HCT116 (cell line): ENCODE results near the gene MECP2. TPM values are rescaled to one million over a fixed set of nuclear protein-coding genes. Genes with fewer than 3 reads are reported as not detected.

Experiments used
- ATAC-seq: fragments of 200-7000 bp; cut with Tn5 transposase; 2 replicates; pipeline ENCODE4 v1.9.1; 2020; ENCODE audit warnings: mild to moderate bottlenecking, moderate library complexity
- BruUV-seq: library from RNA; stranded (reverse); fragments of 400-500 nt; replicated peaks from 2 replicates; lab custom pipeline; 2021; lab: Mats Ljungman, UMichigan
- CTCF ChIA-PET: fragments of 300-600 bp; sonication (Branson Sonifier 250); formaldehyde crosslinking; loops from one replicate; lab custom pipeline; 2021; ENCODE audit warnings: antibody characterized with exemption; lab: Charles Lee
- POLR2A ChIA-PET: fragments of 300-600, 350-600 bp; sonication (Branson Sonifier 250); formaldehyde crosslinking; loops from one replicate; lab custom pipeline; 2021; ENCODE audit warnings: antibody characterized with exemption; lab: Charles Lee
- RAD21 ChIA-PET, 2 experiments: fragments of 300-600 bp; sonication (Branson Sonifier 250); formaldehyde crosslinking; loops; one replicate each; lab custom pipeline; 2023; ENCODE audit warnings: low total read pairs in 2 of 2; ENCODE audit not compliant: uncharacterized antibody in 2 of 2, unreplicated experiment in 2 of 2, low non-redundant PET in 1 of 2; lab: Charles Lee
- DNase-seq: peaks from one replicate; pipeline ENCODE4 v3.0.0-alpha.2; 2010; ENCODE audit warnings: low read depth, low spot score
- H2AFZ ChIP-seq: fragments of 200-600 bp; shearing (Covaris generic), sonication (generic); 2 replicates; pipeline ENCODE4 v1.6.1; 2017; ENCODE audit warnings: low read depth, mixed run types, mixed read lengths, antibody characterized with exemption, low read length; ENCODE audit not compliant: poor library complexity, severe bottlenecking
- H3K27ac ChIP-seq: 2 replicates; pipeline ENCODE4 v1.5.1; 2012; ENCODE audit warnings: low read depth, low read length
- H3K27me3 ChIP-seq: fragments of 200-600 bp; sonication (generic); 2 replicates; pipeline ENCODE4 v1.6.1; 2016; ENCODE audit warnings: mixed run types, low read length, mixed read lengths; ENCODE audit not compliant: insufficient read depth
- H3K36me3 ChIP-seq, 2 experiments: fragments of 200-500 bp in 1 of 2; fragments of 200-600 bp in 1 of 2; sonication (Bioruptor generic) in 1 of 2; sonication (generic) in 1 of 2; 2 replicates each; pipeline versions ENCODE4 v1.5.1 to v1.6.1; 2014 to 2016; ENCODE audit warnings: low read length in 2 of 2, inconsistent platforms in 1 of 2, mixed read lengths in 1 of 2, mixed run types in 1 of 2; ENCODE audit not compliant: insufficient read depth in 2 of 2, control insufficient read depth in 1 of 2
- H3K4me1 ChIP-seq, 2 experiments: fragments of 200-600 bp in 1 of 2; sonication (generic) in 1 of 2; 2 replicates each; pipeline versions ENCODE4 v1.5.1 to v1.6.1; 2012 to 2017; ENCODE audit warnings: low read length in 2 of 2, inconsistent platforms in 1 of 2, mild to moderate bottlenecking in 1 of 2, mixed read lengths in 1 of 2, mixed run types in 1 of 2, moderate library complexity in 1 of 2; ENCODE audit not compliant: insufficient read depth in 2 of 2, control insufficient read depth in 1 of 2
- H3K4me2 ChIP-seq: fragments of 200-600 bp; sonication (generic); 2 replicates; pipeline ENCODE4 v1.6.1; 2017; ENCODE audit warnings: mixed run types, low read length, mixed read lengths
- H3K4me3 ChIP-seq, 2 experiments: fragments of 200-600 bp in 1 of 2; sonication (generic) in 1 of 2; replicated peaks in 1 of 2; 2 replicates each; pipeline ENCODE4 v1.5.1; 2011 to 2016; ENCODE audit warnings: low read length in 2 of 2, control low read depth in 1 of 2, low read depth in 1 of 2, mild to moderate bottlenecking in 1 of 2, mixed read lengths in 1 of 2, mixed run types in 1 of 2
- H3K79me2 ChIP-seq: fragments of 200-600 bp; sonication (generic); 2 replicates; pipeline ENCODE4 v1.6.1; 2017; ENCODE audit warnings: mild to moderate bottlenecking, mixed run types, low read length, moderate library complexity, mixed read lengths; ENCODE audit not compliant: insufficient read depth
- H3K9ac ChIP-seq: fragments of 200-600 bp; sonication (generic); 2 replicates; pipeline ENCODE4 v1.6.1; 2016; ENCODE audit warnings: low read length, mixed read lengths
- H3K9me2 ChIP-seq: fragments of 200-600 bp; sonication (generic), shearing (Covaris generic); 2 replicates; pipeline ENCODE4 v1.6.1; 2017; ENCODE audit warnings: mixed run types, mild to moderate bottlenecking, moderate library complexity; ENCODE audit not compliant: insufficient read depth
- H3K9me3 ChIP-seq, 2 experiments: fragments of 200-500 bp in 1 of 2; fragments of 200-600 bp in 1 of 2; sonication (Bioruptor generic) in 1 of 2; sonication (generic) in 1 of 2; 2 replicates each; pipeline ENCODE4 v1.6.1; 2014 to 2017; ENCODE audit warnings: low read length in 2 of 2, mixed read lengths in 2 of 2, inconsistent platforms in 1 of 2, low read depth in 1 of 2, mild to moderate bottlenecking in 1 of 2, mixed run types in 1 of 2, moderate library complexity in 1 of 2; ENCODE audit not compliant: control insufficient read depth in 1 of 2, insufficient read depth in 1 of 2
- H4K20me1 ChIP-seq: fragments of 200-600 bp; sonication (generic), shearing (Covaris generic); 2 replicates; pipeline ENCODE4 v1.6.1; 2017; ENCODE audit warnings: mixed run types, mild to moderate bottlenecking, moderate library complexity; ENCODE audit not compliant: insufficient read depth
- CBX3 ChIP-seq: IDR thresholded peaks from 2 replicates; pipeline ENCODE4 v1.6.1; 2012; ENCODE audit warnings: low read depth
- CEBPB ChIP-seq: IDR thresholded peaks from 2 replicates; pipeline ENCODE4 v1.6.1; 2012; ENCODE audit warnings: low read depth
- POLR2A ChIP-seq: IDR thresholded peaks from 2 replicates; pipeline ENCODE4 v1.7.0; 2011; ENCODE audit warnings: borderline replicate concordance; ENCODE audit not compliant: insufficient read depth, insufficient read length; ENCODE audit errors: extremely low read depth
- REST ChIP-seq: IDR thresholded peaks from 2 replicates; pipeline ENCODE4 v1.6.1; 2012; ENCODE audit warnings: low read depth
- ZFX ChIP-seq: fragments of 450-650 bp; IDR thresholded peaks from 2 replicates; pipeline ENCODE4 v1.6.1; 2017
- intact Hi-C: fragments of 100-400 bp; cut with micrococcal nuclease; formaldehyde crosslinking; loops from 2 replicates; pipeline ENCODE4 v1.10.0; 2022
- total RNA-seq: library from RNA; stranded (reverse); gene quantifications from one replicate; pipeline ENCODE4 v1.2.1, GENCODE V29; 2021; ENCODE audit not compliant: unreplicated experiment
- TF ChIP-seq, protein P1 (sequence below): IDR thresholded peaks from 2 replicates; pipeline ENCODE4 v1.6.1; 2012

The MECP2 gene
- total RNA-seq, 1 experiment from 2014 or later = 32.4 TPM

DNA sequence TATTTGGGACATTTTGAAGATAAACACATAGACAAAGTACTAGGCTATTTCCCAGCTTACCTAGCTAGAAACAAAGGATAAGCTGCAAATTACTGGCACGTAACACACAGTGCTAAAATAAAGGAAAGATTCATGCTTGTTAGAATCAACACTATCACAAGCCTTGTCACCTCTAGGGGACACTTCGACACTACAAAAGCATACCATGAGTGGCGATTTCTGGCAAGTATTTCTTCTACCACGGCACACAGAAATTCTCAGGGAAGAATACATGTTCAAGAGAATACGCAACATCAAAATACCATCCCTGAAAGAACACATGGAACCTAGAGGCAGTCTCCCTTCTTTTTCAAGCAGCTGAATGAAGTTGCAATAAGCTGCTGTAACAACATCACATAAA is 5.1 kb downstream of the MECP2 start:
- Histone ChIP-seq H3K9me3 (no peaks in the 10 kb centered on the region), H2AFZ (no peak overlapping the region), H3K4me3 (no peak overlapping the region), H4K20me1 (no peaks in the 10 kb centered on the region), H3K4me2 (no peak overlapping the region), H3K4me1 (peaks cover 3 to 8% of the 10 kb centered on the region in 2 experiments; a peak in 3 of 4 replicates), H3K9ac (no peak overlapping the region), H3K9me2 (no peaks in the 10 kb centered on the region), H3K79me2 (peaks cover 90% of the 10 kb centered on the region), H3K27me3 (no peaks in the 10 kb centered on the region), H3K27ac (no peak overlapping the region), H3K36me3 (no peaks in the 10 kb centered on the region)
- ChIA-PET RAD21 (no interaction called here), CTCF (no interaction called here), POLR2A (no interaction called here)
- TF ChIP-seq ZFX = no peak
- no peak for TF ChIP-seq CBX3
- no peak for TF ChIP-seq REST
- no peak for TF ChIP-seq CEBPB
- BruUV-seq = no TSS peak
- no peak for DNase-seq
- no peak for ATAC-seq
- intact Hi-C loops = no loop called here

- POLR2A ChIA-PET = no interaction called here
- no peak for TF ChIP-seq POLR2A
- TF ChIP-seq, protein P1, sequence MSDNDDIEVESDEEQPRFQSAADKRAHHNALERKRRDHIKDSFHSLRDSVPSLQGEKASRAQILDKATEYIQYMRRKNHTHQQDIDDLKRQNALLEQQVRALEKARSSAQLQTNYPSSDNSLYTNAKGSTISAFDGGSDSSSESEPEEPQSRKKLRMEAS = no peak
- no peak overlapping the region for H3K27ac ChIP-seq
- H3K9me2 ChIP-seq = no peaks in the 10 kb centered on the region
- no peaks in the 10 kb centered on the region for H3K27me3 ChIP-seq
- no peak overlapping the region for H3K4me2 ChIP-seq
- no peak overlapping the region for H2AFZ ChIP-seq
- no peak for DNase-seq
- no peaks in the 10 kb centered on the region for H3K9me3 ChIP-seq
- RAD21 ChIA-PET = no interaction called here
- no peak for ATAC-seq
- H3K36me3 ChIP-seq = no peaks in the 10 kb centered on the region
- peaks cover 3 to 8% of the 10 kb centered on the region in 2 experiments; a peak in 3 of 4 replicates for H3K4me1 ChIP-seq
- no peaks in the 10 kb centered on the region for H4K20me1 ChIP-seq
- peaks cover 92% of the 10 kb centered on the region for H3K79me2 ChIP-seq
- intact Hi-C loops = no loop called here
- CTCF ChIA-PET = no interaction called here
- BruUV-seq = no TSS peak
- no peak overlapping the region for H3K9ac ChIP-seq
- no peak overlapping the region for H3K4me3 ChIP-seq
These were observed 5.8 kb downstream of the MECP2 start for GRCh38 chrX:154091678-154092077.
